Measurements from ENCODE around the gene KCNH2. TPM values are rescaled to one million over a fixed set of nuclear protein-coding genes. Genes with fewer than 3 reads are reported as not detected.

Gene KCNH2
- total RNA-seq, 1 experiment from 2014 or later: 16.2 TPM

DNA sequence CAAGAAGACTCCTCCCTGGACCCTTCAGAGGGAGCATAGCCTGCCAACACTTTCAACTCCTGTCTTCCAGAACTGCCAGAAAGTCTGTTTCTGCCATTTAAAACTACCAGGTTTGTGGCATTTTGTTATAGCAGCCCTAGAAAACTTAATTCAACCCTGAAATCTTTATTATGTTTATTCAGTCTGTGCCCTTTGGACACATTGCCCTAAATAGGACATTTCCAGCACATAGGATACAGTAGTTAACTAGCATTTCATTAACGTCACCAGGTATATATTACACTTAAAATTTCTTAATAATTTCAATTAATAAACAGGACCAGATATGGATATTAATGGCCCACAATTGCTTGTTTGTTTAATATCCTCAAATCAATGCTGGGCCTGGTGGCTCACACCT lies 54.3 kb downstream of the KCNH2 start:
- ChIA-PET CTCF (no interaction called here), POLR2A (no interaction called here)
- TF ChIP-seq, protein P1, sequence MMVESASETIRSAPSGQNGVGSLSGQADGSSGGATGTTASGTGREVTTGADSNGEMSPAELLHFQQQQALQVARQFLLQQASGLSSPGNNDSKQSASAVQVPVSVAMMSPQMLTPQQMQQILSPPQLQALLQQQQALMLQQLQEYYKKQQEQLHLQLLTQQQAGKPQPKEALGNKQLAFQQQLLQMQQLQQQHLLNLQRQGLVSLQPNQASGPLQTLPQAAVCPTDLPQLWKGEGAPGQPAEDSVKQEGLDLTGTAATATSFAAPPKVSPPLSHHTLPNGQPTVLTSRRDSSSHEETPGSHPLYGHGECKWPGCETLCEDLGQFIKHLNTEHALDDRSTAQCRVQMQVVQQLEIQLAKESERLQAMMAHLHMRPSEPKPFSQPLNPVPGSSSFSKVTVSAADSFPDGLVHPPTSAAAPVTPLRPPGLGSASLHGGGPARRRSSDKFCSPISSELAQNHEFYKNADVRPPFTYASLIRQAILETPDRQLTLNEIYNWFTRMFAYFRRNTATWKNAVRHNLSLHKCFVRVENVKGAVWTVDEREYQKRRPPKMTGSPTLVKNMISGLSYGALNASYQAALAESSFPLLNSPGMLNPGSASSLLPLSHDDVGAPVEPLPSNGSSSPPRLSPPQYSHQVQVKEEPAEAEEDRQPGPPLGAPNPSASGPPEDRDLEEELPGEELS (CRISPR knock-in tag; IDR thresholded peaks at IDR 0.05): no peak
- no peak for TF ChIP-seq NFATC4 (CRISPR knock-in tag; IDR thresholded peaks at IDR 0.05)
- no peak for TF ChIP-seq GABPB1 (CRISPR knock-in tag; IDR thresholded peaks at IDR 0.05)
- TF ChIP-seq ZNF219 (CRISPR knock-in tag; IDR thresholded peaks at IDR 0.05; ENCODE audit: borderline replicate concordance): no peak
- TF ChIP-seq ESRRA (CRISPR knock-in tag; IDR thresholded peaks at IDR 0.05; ENCODE audit: borderline replicate concordance): no peak
- TF ChIP-seq, protein P2, sequence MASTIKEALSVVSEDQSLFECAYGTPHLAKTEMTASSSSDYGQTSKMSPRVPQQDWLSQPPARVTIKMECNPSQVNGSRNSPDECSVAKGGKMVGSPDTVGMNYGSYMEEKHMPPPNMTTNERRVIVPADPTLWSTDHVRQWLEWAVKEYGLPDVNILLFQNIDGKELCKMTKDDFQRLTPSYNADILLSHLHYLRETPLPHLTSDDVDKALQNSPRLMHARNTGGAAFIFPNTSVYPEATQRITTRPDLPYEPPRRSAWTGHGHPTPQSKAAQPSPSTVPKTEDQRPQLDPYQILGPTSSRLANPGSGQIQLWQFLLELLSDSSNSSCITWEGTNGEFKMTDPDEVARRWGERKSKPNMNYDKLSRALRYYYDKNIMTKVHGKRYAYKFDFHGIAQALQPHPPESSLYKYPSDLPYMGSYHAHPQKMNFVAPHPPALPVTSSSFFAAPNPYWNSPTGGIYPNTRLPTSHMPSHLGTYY (CRISPR knock-in tag; IDR thresholded peaks at IDR 0.05): no peak
- no peak for TF ChIP-seq ATF1 (CRISPR knock-in tag; IDR thresholded peaks at IDR 0.05)
- Mint-ChIP-seq H3K9me3 (no peaks in the 10 kb centered on the region), H3K4me1 (no peaks in the 10 kb centered on the region), H3K27ac (no peak overlapping the region), H3K4me3 (no peak overlapping the region), H3K36me3 (no peaks in the 10 kb centered on the region), H3K27me3 (ENCODE audit: low read depth) (no peaks in the 10 kb centered on the region)
- DNase-seq (ENCODE audit: low spot score) (no peak), ATAC-seq (no peak)

DNA sequence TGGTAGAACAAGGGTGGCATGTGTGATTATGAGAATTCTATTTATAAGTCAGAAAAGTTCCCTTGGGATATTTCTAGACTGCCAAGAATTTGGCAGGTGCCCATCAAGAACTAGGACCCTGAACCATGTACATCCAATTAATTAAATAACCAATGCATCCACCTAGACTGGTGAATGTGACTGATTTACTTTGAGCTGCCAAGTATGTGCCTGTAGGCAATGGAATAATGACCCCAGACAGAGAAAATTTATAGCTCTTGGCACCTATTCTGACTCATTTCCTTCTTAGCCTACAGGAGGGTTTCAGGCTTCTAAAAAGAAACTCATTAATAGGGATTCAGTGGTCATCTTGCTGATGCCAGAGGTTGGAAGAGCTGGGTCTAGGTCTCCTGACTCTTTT lies 54.9 kb downstream of the KCNH2 start:
- DNase-seq (ENCODE audit: low spot score) (no peak), ATAC-seq (no peak)
- Mint-ChIP-seq H3K27ac (no peak overlapping the region), H3K4me3 (no peak overlapping the region), H3K4me1 (no peaks in the 10 kb centered on the region), H3K36me3 (no peaks in the 10 kb centered on the region), H3K27me3 (ENCODE audit: low read depth) (no peaks in the 10 kb centered on the region), H3K9me3 (no peaks in the 10 kb centered on the region)
- ChIA-PET POLR2A (no interaction called here), CTCF (interaction anchor here (3.5 kb wide), 1 partner anchor 25 kb away, joined by 14 read pairs; no protein-coding TSS in a partner anchor)
- TF ChIP-seq, protein P3, sequence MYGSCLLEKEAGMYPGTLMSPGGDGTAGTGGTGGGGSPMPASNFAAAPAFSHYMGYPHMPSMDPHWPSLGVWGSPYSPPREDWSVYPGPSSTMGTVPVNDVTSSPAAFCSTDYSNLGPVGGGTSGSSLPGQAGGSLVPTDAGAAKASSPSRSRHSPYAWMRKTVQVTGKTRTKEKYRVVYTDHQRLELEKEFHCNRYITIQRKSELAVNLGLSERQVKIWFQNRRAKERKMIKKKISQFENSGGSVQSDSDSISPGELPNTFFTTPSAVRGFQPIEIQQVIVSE (CRISPR knock-in tag; IDR thresholded peaks at IDR 0.05; ENCODE audit: borderline replicate concordance): no peak
- TF ChIP-seq ETV6 (CRISPR knock-in tag; IDR thresholded peaks at IDR 0.05) (no peak), FOXK1 (CRISPR knock-in tag; IDR thresholded peaks at IDR 0.05) (no peak)
- TF ChIP-seq, protein P4, sequence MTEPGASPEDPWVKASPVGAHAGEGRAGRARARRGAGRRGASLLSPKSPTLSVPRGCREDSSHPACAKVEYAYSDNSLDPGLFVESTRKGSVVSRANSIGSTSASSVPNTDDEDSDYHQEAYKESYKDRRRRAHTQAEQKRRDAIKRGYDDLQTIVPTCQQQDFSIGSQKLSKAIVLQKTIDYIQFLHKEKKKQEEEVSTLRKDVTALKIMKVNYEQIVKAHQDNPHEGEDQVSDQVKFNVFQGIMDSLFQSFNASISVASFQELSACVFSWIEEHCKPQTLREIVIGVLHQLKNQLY (CRISPR knock-in tag; IDR thresholded peaks at IDR 0.05): no peak
- TF ChIP-seq, protein P5, sequence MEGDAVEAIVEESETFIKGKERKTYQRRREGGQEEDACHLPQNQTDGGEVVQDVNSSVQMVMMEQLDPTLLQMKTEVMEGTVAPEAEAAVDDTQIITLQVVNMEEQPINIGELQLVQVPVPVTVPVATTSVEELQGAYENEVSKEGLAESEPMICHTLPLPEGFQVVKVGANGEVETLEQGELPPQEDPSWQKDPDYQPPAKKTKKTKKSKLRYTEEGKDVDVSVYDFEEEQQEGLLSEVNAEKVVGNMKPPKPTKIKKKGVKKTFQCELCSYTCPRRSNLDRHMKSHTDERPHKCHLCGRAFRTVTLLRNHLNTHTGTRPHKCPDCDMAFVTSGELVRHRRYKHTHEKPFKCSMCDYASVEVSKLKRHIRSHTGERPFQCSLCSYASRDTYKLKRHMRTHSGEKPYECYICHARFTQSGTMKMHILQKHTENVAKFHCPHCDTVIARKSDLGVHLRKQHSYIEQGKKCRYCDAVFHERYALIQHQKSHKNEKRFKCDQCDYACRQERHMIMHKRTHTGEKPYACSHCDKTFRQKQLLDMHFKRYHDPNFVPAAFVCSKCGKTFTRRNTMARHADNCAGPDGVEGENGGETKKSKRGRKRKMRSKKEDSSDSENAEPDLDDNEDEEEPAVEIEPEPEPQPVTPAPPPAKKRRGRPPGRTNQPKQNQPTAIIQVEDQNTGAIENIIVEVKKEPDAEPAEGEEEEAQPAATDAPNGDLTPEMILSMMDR (IDR thresholded peaks at IDR 0.05): no peak
- TF ChIP-seq, protein P6, sequence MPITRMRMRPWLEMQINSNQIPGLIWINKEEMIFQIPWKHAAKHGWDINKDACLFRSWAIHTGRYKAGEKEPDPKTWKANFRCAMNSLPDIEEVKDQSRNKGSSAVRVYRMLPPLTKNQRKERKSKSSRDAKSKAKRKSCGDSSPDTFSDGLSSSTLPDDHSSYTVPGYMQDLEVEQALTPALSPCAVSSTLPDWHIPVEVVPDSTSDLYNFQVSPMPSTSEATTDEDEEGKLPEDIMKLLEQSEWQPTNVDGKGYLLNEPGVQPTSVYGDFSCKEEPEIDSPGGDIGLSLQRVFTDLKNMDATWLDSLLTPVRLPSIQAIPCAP (CRISPR knock-in tag; IDR thresholded peaks at IDR 0.05): no peak

DNA sequence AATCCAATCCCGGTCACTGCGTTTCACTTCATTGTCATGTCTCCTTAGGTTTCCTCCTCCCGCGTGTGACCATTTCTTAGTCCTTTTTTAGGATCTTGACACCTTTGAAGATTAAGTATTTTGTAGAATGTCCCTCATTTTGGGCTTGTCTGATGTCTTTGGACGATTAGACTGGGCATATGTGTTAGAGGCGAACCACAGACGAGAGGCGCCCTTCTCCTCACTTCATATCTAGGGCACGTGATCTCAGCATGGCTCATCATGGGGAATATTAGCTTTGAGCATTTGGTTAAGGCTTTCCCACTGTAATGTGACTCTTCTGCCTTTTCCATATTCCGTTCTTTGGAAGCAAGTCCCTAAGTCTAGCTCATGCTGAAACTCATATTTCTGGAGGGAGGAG lies 59.0 kb downstream of the KCNH2 start:
- Mint-ChIP-seq H3K4me3 (no peak overlapping the region), H3K4me1 (no peaks in the 10 kb centered on the region), H3K27me3 (ENCODE audit: low read depth) (peaks cover 2% of the 10 kb centered on the region), H3K36me3 (no peaks in the 10 kb centered on the region), H3K9me3 (no peaks in the 10 kb centered on the region), H3K27ac (no peak overlapping the region)
- ChIA-PET CTCF (no interaction called here), POLR2A (no interaction called here)
- ATAC-seq (no peak), DNase-seq (ENCODE audit: low spot score) (no peak)
- TF ChIP-seq OVOL2 (CRISPR knock-in tag; IDR thresholded peaks at IDR 0.05; ENCODE audit: borderline replicate concordance): no peak
- TF ChIP-seq ZNF121 (CRISPR knock-in tag; IDR thresholded peaks at IDR 0.05): no peak
- TF ChIP-seq, protein P7, sequence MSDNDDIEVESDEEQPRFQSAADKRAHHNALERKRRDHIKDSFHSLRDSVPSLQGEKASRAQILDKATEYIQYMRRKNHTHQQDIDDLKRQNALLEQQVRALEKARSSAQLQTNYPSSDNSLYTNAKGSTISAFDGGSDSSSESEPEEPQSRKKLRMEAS (CRISPR knock-in tag; IDR thresholded peaks at IDR 0.05): no peak
- TF ChIP-seq, protein P8, sequence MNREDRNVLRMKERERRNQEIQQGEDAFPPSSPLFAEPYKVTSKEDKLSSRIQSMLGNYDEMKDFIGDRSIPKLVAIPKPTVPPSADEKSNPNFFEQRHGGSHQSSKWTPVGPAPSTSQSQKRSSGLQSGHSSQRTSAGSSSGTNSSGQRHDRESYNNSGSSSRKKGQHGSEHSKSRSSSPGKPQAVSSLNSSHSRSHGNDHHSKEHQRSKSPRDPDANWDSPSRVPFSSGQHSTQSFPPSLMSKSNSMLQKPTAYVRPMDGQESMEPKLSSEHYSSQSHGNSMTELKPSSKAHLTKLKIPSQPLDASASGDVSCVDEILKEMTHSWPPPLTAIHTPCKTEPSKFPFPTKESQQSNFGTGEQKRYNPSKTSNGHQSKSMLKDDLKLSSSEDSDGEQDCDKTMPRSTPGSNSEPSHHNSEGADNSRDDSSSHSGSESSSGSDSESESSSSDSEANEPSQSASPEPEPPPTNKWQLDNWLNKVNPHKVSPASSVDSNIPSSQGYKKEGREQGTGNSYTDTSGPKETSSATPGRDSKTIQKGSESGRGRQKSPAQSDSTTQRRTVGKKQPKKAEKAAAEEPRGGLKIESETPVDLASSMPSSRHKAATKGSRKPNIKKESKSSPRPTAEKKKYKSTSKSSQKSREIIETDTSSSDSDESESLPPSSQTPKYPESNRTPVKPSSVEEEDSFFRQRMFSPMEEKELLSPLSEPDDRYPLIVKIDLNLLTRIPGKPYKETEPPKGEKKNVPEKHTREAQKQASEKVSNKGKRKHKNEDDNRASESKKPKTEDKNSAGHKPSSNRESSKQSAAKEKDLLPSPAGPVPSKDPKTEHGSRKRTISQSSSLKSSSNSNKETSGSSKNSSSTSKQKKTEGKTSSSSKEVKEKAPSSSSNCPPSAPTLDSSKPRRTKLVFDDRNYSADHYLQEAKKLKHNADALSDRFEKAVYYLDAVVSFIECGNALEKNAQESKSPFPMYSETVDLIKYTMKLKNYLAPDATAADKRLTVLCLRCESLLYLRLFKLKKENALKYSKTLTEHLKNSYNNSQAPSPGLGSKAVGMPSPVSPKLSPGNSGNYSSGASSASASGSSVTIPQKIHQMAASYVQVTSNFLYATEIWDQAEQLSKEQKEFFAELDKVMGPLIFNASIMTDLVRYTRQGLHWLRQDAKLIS (CRISPR knock-in tag; IDR thresholded peaks at IDR 0.05; ENCODE audit: borderline replicate concordance): no peak
- TF ChIP-seq NFATC4 (CRISPR knock-in tag; IDR thresholded peaks at IDR 0.05): no peak
- TF ChIP-seq NR1H2 (CRISPR knock-in tag; IDR thresholded peaks at IDR 0.05): no peak
- TF ChIP-seq, protein P5 (IDR thresholded peaks at IDR 0.05): no peak

Measured in WTC11 (cell line).